ENCODE results near the gene GRID1. TPM values are rescaled to one million over a fixed set of nuclear protein-coding genes. Genes with fewer than 3 reads are reported as not detected.

GRID1 gene
- total and polyA plus RNA-seq, 2 experiments from 2014 or later, result not detected

DNA sequence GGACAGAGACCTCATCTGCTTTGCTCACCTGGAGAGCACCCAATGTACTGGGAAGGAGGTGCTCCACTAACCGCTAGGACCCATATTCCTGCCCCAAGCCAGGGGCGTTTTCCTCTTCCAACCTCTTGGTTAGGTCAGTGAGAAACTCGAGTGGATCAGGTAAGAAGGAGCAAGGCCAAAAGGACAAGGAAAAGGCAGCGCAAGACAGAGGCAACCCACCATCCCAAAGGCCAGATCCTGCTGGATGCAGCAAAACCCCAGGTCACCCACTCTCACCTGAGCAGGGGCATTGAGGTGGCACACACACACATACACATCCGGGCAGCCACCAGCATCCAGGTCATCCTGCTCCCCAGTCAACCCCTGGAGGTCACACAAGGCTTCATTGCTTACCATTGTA lies 105.1 kb downstream of the GRID1 start:
- Histone ChIP-seq H3K79me2 (ENCODE audit: insufficient read depth) (no peaks in the 10 kb centered on the region), H4K20me1 (ENCODE audit: insufficient read depth) (no peaks in the 10 kb centered on the region), H3K36me3 (ENCODE audit: low read depth) (no peaks in the 10 kb centered on the region), H3K4me3 (no peak overlapping the region), H3K4me2 (ENCODE audit: unreplicated experiment) (no peak overlapping the region), H3K9ac (no peak overlapping the region), H3K27ac (no peak overlapping the region), H3K9me3 (ENCODE audit: low read depth) (no peaks in the 10 kb centered on the region), H3K27me3 (replicated peaks; ENCODE audit: insufficient read depth) (no peaks in the 10 kb centered on the region), H2AFZ (no peak overlapping the region), H3K4me1 (ENCODE audit: insufficient read depth) (no peaks in the 10 kb centered on the region), H3K9me2 (ENCODE audit: insufficient read depth) (no peaks in the 10 kb centered on the region), H3F3A (ENCODE audit: insufficient read depth) (no peaks in the 10 kb centered on the region)
- TF ChIP-seq EZH2phosphoT487 (IDR thresholded peaks at IDR 0.05; ENCODE audit: insufficient read depth, low read depth) (no peak), EZH2 (IDR thresholded peaks at IDR 0.05; ENCODE audit: insufficient read depth, poor library complexity, severe bottlenecking) (no peak)
- WGBS, 2 experiments (ENCODE audit: low coverage in 1 of 2, low lambda C conversion rate in 2 of 2, missing lambda C conversion rate in 2 of 2), result 37 to 42% methylated on average over 5 of the region's 5 CpGs
- in situ Hi-C loops (cut with MboI), result no loop called here
- no peak for DNase-seq

DNA sequence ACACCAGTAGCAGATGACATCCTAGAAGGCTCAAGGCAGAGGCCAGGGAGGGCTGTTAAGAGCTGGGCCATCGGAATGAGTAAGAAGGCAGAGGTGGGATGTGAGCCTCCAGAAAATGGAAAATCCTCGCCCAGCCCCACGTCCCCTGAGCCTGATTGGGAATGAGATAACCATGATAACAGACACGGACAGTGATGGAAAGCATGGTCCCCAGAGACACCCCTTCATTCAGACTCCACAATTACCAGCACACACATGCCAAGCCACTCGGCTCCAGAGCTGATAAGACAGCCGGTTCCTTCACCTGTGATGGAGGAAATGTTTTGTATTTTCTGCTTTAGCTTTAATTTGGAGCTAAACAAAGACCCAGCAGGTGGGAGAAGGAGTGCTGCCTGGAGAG lies 106.0 kb downstream of the GRID1 start:
- DNase-seq, result no peak
- H3K36me3 ChIP-seq (ENCODE audit: low read depth), result no peaks in the 10 kb centered on the region
- no peaks in the 10 kb centered on the region for H4K20me1 ChIP-seq (ENCODE audit: insufficient read depth)
- H2AFZ ChIP-seq, result no peak overlapping the region
- H3K27ac ChIP-seq, result no peak overlapping the region
- no peaks in the 10 kb centered on the region for H3F3A ChIP-seq (ENCODE audit: insufficient read depth)
- in situ Hi-C loops (cut with MboI), result no loop called here
- no peak for TF ChIP-seq EZH2phosphoT487 (IDR thresholded peaks at IDR 0.05; ENCODE audit: insufficient read depth, low read depth)
- TF ChIP-seq EZH2 (IDR thresholded peaks at IDR 0.05; ENCODE audit: insufficient read depth, poor library complexity, severe bottlenecking), result no peak
- no peaks in the 10 kb centered on the region for H3K9me2 ChIP-seq (ENCODE audit: insufficient read depth)
- no peaks in the 10 kb centered on the region for H3K4me1 ChIP-seq (ENCODE audit: insufficient read depth)
- no peaks in the 10 kb centered on the region for H3K79me2 ChIP-seq (ENCODE audit: insufficient read depth)
- H3K9me3 ChIP-seq (ENCODE audit: low read depth), result no peaks in the 10 kb centered on the region
- no peaks in the 10 kb centered on the region for H3K27me3 ChIP-seq (replicated peaks; ENCODE audit: insufficient read depth)
- no peak overlapping the region for H3K9ac ChIP-seq
- WGBS, 2 experiments (ENCODE audit: low coverage in 1 of 2, low lambda C conversion rate in 2 of 2, missing lambda C conversion rate in 2 of 2), result 17 to 29% methylated on average over 6 of the region's 6 CpGs
- H3K4me2 ChIP-seq (ENCODE audit: unreplicated experiment), result no peak overlapping the region
- no peak overlapping the region for H3K4me3 ChIP-seq

DNA sequence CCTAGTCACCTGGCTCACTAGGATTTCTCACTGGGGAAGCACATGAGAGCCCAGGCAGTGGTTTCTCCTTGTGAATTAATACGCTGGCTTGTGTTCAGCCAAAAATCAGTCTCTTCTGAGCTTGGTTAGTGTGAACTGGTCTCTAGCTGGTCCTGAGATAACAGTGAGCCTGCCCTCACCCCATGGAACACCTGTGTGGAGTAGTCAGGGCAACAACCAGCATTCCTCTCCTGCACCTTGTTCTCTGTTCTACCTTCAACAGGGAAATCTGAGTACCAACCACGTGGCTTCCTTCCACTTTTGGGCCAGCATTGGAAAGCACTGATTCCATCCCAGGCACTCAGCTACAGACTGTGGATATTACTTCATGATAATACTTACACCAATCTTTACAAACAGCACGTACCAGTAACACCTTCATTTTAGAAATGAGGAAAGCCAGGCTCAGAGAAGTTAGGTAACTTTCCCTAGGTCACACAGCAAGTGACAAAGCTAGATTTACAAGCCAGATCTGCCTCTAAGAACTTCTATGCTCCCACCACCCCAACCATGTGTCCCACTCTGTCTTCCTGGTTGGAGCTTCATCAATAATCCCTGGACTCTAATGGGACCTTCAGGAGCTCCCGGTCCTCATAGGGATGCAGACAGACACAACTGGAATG lies 106.6 kb downstream of the GRID1 start:
- no peak for DNase-seq

DNA sequence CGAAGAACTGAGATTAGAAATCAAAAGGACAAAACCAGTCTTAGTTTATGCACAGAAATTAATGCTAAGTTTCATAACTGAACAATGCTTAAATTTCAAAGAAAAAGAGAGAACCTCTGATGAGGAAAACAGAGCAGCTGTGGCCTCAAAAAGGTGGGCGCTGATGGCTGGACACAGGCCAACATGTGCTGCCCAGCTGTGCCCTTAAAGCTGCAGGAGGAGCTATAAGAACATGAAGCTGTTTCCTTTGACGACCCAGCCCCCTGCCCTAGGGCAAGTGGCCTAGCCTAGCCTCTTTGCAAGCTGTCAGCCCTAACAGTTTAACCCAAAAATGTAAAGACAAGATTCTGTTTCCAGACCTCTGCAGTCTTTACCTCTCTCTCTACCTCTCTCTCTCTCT lies 107.7 kb downstream of the GRID1 start:
- TF ChIP-seq EZH2 (IDR thresholded peaks at IDR 0.05; ENCODE audit: insufficient read depth, poor library complexity, severe bottlenecking) (no peak), EZH2phosphoT487 (IDR thresholded peaks at IDR 0.05; ENCODE audit: insufficient read depth, low read depth) (no peak)
- Histone ChIP-seq H3K27me3 (replicated peaks; ENCODE audit: insufficient read depth) (no peaks in the 10 kb centered on the region), H3K9me3 (ENCODE audit: low read depth) (no peaks in the 10 kb centered on the region), H3K27ac (no peak overlapping the region), H3K4me1 (ENCODE audit: insufficient read depth) (no peaks in the 10 kb centered on the region), H3K4me2 (ENCODE audit: unreplicated experiment) (no peak overlapping the region), H3K9me2 (ENCODE audit: insufficient read depth) (no peaks in the 10 kb centered on the region), H3K4me3 (no peak overlapping the region), H3F3A (ENCODE audit: insufficient read depth) (no peaks in the 10 kb centered on the region), H2AFZ (no peak overlapping the region), H3K9ac (no peak overlapping the region), H3K36me3 (ENCODE audit: low read depth) (no peaks in the 10 kb centered on the region), H4K20me1 (ENCODE audit: insufficient read depth) (no peaks in the 10 kb centered on the region), H3K79me2 (ENCODE audit: insufficient read depth) (no peaks in the 10 kb centered on the region)
- DNase-seq, result no peak
- in situ Hi-C loops (cut with MboI), result no loop called here
- WGBS, 2 experiments (ENCODE audit: low coverage in 1 of 2, low lambda C conversion rate in 2 of 2, missing lambda C conversion rate in 2 of 2), result 0 to 3% methylated on average over 3 of the region's 3 CpGs

More for the DNA sequence above, 106.6 kb downstream of the GRID1 start:
- H3K27me3 ChIP-seq (replicated peaks; ENCODE audit: insufficient read depth), result no peaks in the 10 kb centered on the region
- H3K36me3 ChIP-seq (ENCODE audit: low read depth), result no peaks in the 10 kb centered on the region
- no peak overlapping the region for H3K27ac ChIP-seq
- no peaks in the 10 kb centered on the region for H3K79me2 ChIP-seq (ENCODE audit: insufficient read depth)
- no peaks in the 10 kb centered on the region for H4K20me1 ChIP-seq (ENCODE audit: insufficient read depth)
- TF ChIP-seq EZH2 (IDR thresholded peaks at IDR 0.05; ENCODE audit: insufficient read depth, poor library complexity, severe bottlenecking) (no peak), EZH2phosphoT487 (IDR thresholded peaks at IDR 0.05; ENCODE audit: insufficient read depth, low read depth) (no peak)
- H3K9ac ChIP-seq, result no peak overlapping the region
- no peaks in the 10 kb centered on the region for H3K4me1 ChIP-seq (ENCODE audit: insufficient read depth)
- 29 to 33% methylated on average over 4 of the region's 4 CpGs for WGBS, 2 experiments (ENCODE audit: low coverage in 1 of 2, low lambda C conversion rate in 2 of 2, missing lambda C conversion rate in 2 of 2)
- no peaks in the 10 kb centered on the region for H3K9me3 ChIP-seq (ENCODE audit: low read depth)
- in situ Hi-C loops (cut with MboI), result no loop called here
- no peaks in the 10 kb centered on the region for H3F3A ChIP-seq (ENCODE audit: insufficient read depth)
- no peak overlapping the region for H3K4me2 ChIP-seq (ENCODE audit: unreplicated experiment)
- H3K4me3 ChIP-seq, result no peak overlapping the region
- H3K9me2 ChIP-seq (ENCODE audit: insufficient read depth), result no peaks in the 10 kb centered on the region
- H2AFZ ChIP-seq, result no peak overlapping the region
